T-helper 1 cell treated with Interleukin-12 subunit alpha and Interleukin-12 subunit beta and Interleukin-4 antibody, amounts not matched to agents 30 μg/mL and 1 μg/mL, for 36 hours (primary cell): ENCODE measurements around the gene MTLN.
"Not testable (repeated sequence)": the region's sequence is repeated elsewhere in the genome, so short reads cannot be mapped to it uniquely, and the experiment has no call there.

Source experiments
- H3K27ac Mint-ChIP-seq: one replicate; pipeline ENCODE4 v1.8.0; 2021; ENCODE audit warnings: mild to moderate bottlenecking, mixed read lengths
- H3K27me3 Mint-ChIP-seq: one replicate; pipeline ENCODE4 v1.8.0; 2021; ENCODE audit warnings: low read depth, mixed read lengths
- H3K36me3 Mint-ChIP-seq: one replicate; pipeline ENCODE4 v1.8.0; 2021; ENCODE audit warnings: low read depth, mixed read lengths
- H3K4me1 Mint-ChIP-seq: one replicate; pipeline ENCODE4 v1.8.0; 2021; ENCODE audit warnings: low read depth, mixed read lengths
- H3K4me3 Mint-ChIP-seq: one replicate; pipeline ENCODE4 v1.8.0; 2021; ENCODE audit warnings: mild to moderate bottlenecking, moderate library complexity, mixed read lengths
- H3K9me3 Mint-ChIP-seq: one replicate; pipeline ENCODE4 v1.8.0; 2021; ENCODE audit warnings: mixed read lengths

Gene MTLN

GRCh38 chr2:110211938-110212858 is at the start of gene MTLN:
MTLN (minus strand) TSS chr2:110212547; CDS start chr2:110212525, 22 bp downstream.
- peaks cover 8% of the 10 kb centered on the region for H3K9me3 Mint-ChIP-seq
- peaks cover 8% of the 10 kb centered on the region for H3K4me1 Mint-ChIP-seq
- peaks cover 9% of the 10 kb centered on the region for H3K36me3 Mint-ChIP-seq
- H3K27me3 Mint-ChIP-seq: peaks cover 28% of the 10 kb centered on the region
- H3K27ac Mint-ChIP-seq: peak within 1 kb of the TSS; percentile 86
- peak within 1 kb of the TSS; percentile 91 for H3K4me3 Mint-ChIP-seq

GRCh38 chr2:110261910-110262309 is 49.6 kb upstream of the MTLN start:
- H3K4me1 Mint-ChIP-seq, H3K4me3 Mint-ChIP-seq, H3K9me3 Mint-ChIP-seq, H3K27me3 Mint-ChIP-seq, H3K27ac Mint-ChIP-seq, H3K36me3 Mint-ChIP-seq: not testable (repeated sequence)

GRCh38 chr2:110248081-110248795 is 35.9 kb upstream of the MTLN start:
- H3K36me3 Mint-ChIP-seq, H3K27ac Mint-ChIP-seq, H3K4me1 Mint-ChIP-seq, H3K27me3 Mint-ChIP-seq, H3K9me3 Mint-ChIP-seq, H3K4me3 Mint-ChIP-seq: not testable (repeated sequence)

- not testable (repeated sequence) for H3K9me3 Mint-ChIP-seq, H3K4me3 Mint-ChIP-seq, H3K27ac Mint-ChIP-seq, H3K4me1 Mint-ChIP-seq, H3K36me3 Mint-ChIP-seq, H3K27me3 Mint-ChIP-seq
Observed at GRCh38 chr2:110245488-110246435, 33.4 kb upstream of the MTLN start.

- not testable (repeated sequence) for H3K27ac Mint-ChIP-seq, H3K4me1 Mint-ChIP-seq, H3K4me3 Mint-ChIP-seq, H3K27me3 Mint-ChIP-seq, H3K9me3 Mint-ChIP-seq, H3K36me3 Mint-ChIP-seq
Observed at GRCh38 chr2:110243283-110243682, 30.9 kb upstream of the MTLN start.

- H3K4me3 Mint-ChIP-seq: not testable (repeated sequence)
Observed at GRCh38 chr2:110234514-110234913, 22.2 kb upstream of the MTLN start.

GRCh38 chr2:110229886-110230285 is 17.5 kb upstream of the MTLN start:
- H3K27me3 Mint-ChIP-seq: peaks cover 22% of the 10 kb centered on the region
- not testable (repeated sequence) for H3K4me1 Mint-ChIP-seq

More at GRCh38 chr2:110234514-110234913, 22.2 kb upstream of the MTLN start:
- H3K27ac Mint-ChIP-seq, H3K4me1 Mint-ChIP-seq, H3K36me3 Mint-ChIP-seq, H3K9me3 Mint-ChIP-seq, H3K27me3 Mint-ChIP-seq: not testable (repeated sequence)

GRCh38 chr2:110222626-110223025 is 10.3 kb upstream of the MTLN start:
- not testable (repeated sequence) for H3K4me3 Mint-ChIP-seq
- H3K27me3 Mint-ChIP-seq: peaks cover 75% of the 10 kb centered on the region

More at GRCh38 chr2:110229886-110230285, 17.5 kb upstream of the MTLN start:
- not testable (repeated sequence) for H3K4me3 Mint-ChIP-seq, H3K9me3 Mint-ChIP-seq, H3K27ac Mint-ChIP-seq, H3K36me3 Mint-ChIP-seq

GRCh38 chr2:110221938-110222337 is 9.6 kb upstream of the MTLN start:
- no peak overlapping the region for H3K27ac Mint-ChIP-seq
- no peak overlapping the region for H3K4me3 Mint-ChIP-seq
- no peaks in the 10 kb centered on the region for H3K36me3 Mint-ChIP-seq
- H3K9me3 Mint-ChIP-seq: no peaks in the 10 kb centered on the region
- H3K27me3 Mint-ChIP-seq: peaks cover 72% of the 10 kb centered on the region
- H3K4me1 Mint-ChIP-seq: no peaks in the 10 kb centered on the region

More at GRCh38 chr2:110222626-110223025, 10.3 kb upstream of the MTLN start:
- not testable (repeated sequence) for H3K36me3 Mint-ChIP-seq, H3K9me3 Mint-ChIP-seq, H3K27ac Mint-ChIP-seq, H3K4me1 Mint-ChIP-seq

GRCh38 chr2:110220190-110220564 is 7.8 kb upstream of the MTLN start:
- Mint-ChIP-seq H3K27me3 (peaks cover 76% of the 10 kb centered on the region), H3K4me3 (no peak overlapping the region), H3K27ac (no peak overlapping the region), H3K4me1 (no peaks in the 10 kb centered on the region), H3K36me3 (no peaks in the 10 kb centered on the region), H3K9me3 (no peaks in the 10 kb centered on the region)

GRCh38 chr2:110219496-110220189 is 7.3 kb upstream of the MTLN start:
- H3K4me3 Mint-ChIP-seq: no peak overlapping the region
- no peak overlapping the region for H3K27ac Mint-ChIP-seq
- no peaks in the 10 kb centered on the region for H3K36me3 Mint-ChIP-seq
- no peaks in the 10 kb centered on the region for H3K9me3 Mint-ChIP-seq
- no peaks in the 10 kb centered on the region for H3K4me1 Mint-ChIP-seq
- peaks cover 80% of the 10 kb centered on the region for H3K27me3 Mint-ChIP-seq

GRCh38 chr2:110218889-110219288 is 6.5 kb upstream of the MTLN start:
- H3K27ac Mint-ChIP-seq, H3K9me3 Mint-ChIP-seq, H3K4me3 Mint-ChIP-seq, H3K4me1 Mint-ChIP-seq, H3K36me3 Mint-ChIP-seq: not testable (repeated sequence)
- peaks cover 79% of the 10 kb centered on the region for H3K27me3 Mint-ChIP-seq

GRCh38 chr2:110216803-110217202 is 4.5 kb upstream of the MTLN start:
- no peak overlapping the region for H3K27ac Mint-ChIP-seq
- no peaks in the 10 kb centered on the region for H3K36me3 Mint-ChIP-seq
- peaks cover 8% of the 10 kb centered on the region for H3K9me3 Mint-ChIP-seq
- peaks cover 66% of the 10 kb centered on the region for H3K27me3 Mint-ChIP-seq
- H3K4me3 Mint-ChIP-seq: no peak overlapping the region
- H3K4me1 Mint-ChIP-seq: peaks cover 4% of the 10 kb centered on the region

- H3K27me3 Mint-ChIP-seq: peaks cover 61% of the 10 kb centered on the region
- no peak overlapping the region for H3K27ac Mint-ChIP-seq
- H3K36me3 Mint-ChIP-seq: no peaks in the 10 kb centered on the region
- H3K4me3 Mint-ChIP-seq: no peak overlapping the region
- peaks cover 8% of the 10 kb centered on the region for H3K4me1 Mint-ChIP-seq
- peaks cover 8% of the 10 kb centered on the region for H3K9me3 Mint-ChIP-seq
Observed at GRCh38 chr2:110216199-110216598, 3.9 kb upstream of the MTLN start.
